GM19099 (cell line): ENCODE data around the gene PRR16.

Source experiments
- POLR2A ChIP-seq: IDR thresholded peaks from 3 replicates; pipeline ENCODE4 v1.6.1; 2011; ENCODE audit warnings: low read depth; ENCODE audit not compliant: insufficient read length; ENCODE audit errors: extremely low read depth

The PRR16 gene

GRCh38 chr5:120502531-120502930 lies 38.4 kb downstream of the PRR16 start:
- no peak for TF ChIP-seq POLR2A

GRCh38 chr5:120503341-120503740 lies 39.2 kb downstream of the PRR16 start:
- TF ChIP-seq POLR2A: no peak

- no peak for TF ChIP-seq POLR2A
These were observed 40.0 kb downstream of the PRR16 start for GRCh38 chr5:120504057-120504456.

- TF ChIP-seq POLR2A: no peak
These were observed 43.1 kb downstream of the PRR16 start for GRCh38 chr5:120507197-120507596.

GRCh38 chr5:120507800-120508463 lies 43.8 kb downstream of the PRR16 start:
- TF ChIP-seq POLR2A: no peak

- TF ChIP-seq POLR2A: no peak
These were observed 45.0 kb downstream of the PRR16 start for GRCh38 chr5:120509053-120509452.

GRCh38 chr5:120510098-120510637 lies 46.1 kb downstream of the PRR16 start:
- no peak for TF ChIP-seq POLR2A

DNA sequence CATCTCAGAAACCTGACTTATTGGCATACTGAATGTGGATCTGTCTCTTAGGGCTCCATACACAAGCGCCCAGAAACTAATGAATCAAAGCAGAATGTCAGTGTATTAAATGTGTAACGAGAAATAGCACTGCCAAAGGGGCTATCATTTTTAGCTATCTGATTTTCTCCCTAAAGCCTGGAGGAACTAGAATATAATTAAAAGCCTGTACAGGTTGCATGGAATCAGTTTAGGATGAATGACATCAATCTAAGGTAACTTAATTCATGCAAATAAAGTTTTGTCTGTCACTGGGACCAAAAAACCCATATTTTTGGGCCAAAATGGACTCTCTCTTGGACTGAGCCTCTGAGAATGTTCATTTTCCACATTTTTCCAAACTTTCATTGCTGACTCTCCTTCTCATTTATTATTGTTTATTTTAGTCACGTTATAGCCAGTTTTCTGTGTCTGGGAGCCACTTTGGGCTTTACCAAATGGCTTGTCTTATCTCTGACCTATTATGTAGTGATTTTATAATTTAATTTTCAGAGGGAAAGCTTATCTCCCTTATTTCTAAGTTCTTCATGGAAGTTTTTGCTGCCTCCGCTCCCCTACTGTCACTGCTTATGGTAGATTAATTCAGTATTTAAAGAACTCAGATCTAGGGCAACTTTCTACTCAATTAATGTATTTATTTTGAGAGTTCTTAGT lies 47.0 kb downstream of the PRR16 start:
- TF ChIP-seq POLR2A: no peak

GRCh38 chr5:120512068-120512467 lies 48.0 kb downstream of the PRR16 start:
- TF ChIP-seq POLR2A: no peak

- no peak for TF ChIP-seq POLR2A
These were observed 48.9 kb downstream of the PRR16 start for GRCh38 chr5:120512791-120513650.

GRCh38 chr5:120516805-120517204 lies 52.7 kb downstream of the PRR16 start:
- no peak for TF ChIP-seq POLR2A

DNA sequence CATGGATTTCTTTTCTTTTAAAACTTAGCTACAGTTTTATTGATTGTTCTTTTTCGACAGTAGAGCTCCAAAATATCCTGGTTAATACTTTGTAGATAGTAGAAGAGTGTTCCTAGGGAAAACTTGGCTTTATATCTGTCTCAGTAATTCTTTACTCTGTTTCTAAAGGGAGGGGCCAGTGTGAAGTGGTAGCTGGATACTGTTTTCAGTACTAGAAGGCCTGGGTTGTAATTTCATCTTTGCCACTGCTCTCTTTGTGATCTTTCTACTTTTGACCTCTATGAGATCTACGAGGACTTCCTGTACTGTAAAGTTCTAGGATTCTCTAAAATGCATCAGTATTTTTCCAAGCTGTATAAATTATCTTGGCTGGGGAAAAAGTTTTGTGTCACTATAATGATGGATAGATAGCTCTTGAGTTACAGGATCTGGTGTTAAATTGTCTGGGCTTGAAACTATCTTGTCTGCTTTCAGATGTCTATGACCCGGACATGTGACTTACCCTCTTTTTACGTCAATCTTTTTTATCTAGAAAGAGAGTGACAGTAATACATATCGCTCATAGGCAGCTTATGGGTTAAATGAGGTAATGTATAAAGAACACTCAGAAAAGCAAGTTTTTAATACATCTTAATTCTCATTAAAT lies 53.6 kb downstream of the PRR16 start:
- TF ChIP-seq POLR2A: no peak

GRCh38 chr5:120518581-120518980 lies 54.5 kb downstream of the PRR16 start:
- TF ChIP-seq POLR2A: no peak

DNA sequence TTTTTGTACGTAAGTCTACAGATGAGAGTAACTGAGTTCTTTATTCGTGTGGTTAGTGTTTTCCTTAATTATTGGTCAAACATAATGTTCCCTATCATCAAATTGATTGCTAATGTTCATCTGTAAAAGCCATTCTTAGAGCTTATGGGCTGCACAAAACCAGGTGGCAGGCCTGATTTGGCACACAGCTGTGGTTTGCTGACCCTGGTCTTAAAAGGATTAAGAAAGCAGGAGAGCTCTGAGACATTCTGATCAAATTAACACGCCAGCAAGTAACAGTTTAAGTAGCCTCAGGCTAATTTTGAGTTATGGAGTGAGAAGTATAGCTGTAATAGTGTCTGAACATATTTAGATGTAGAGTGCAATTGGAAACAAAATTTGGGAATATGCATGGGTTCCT lies 63.2 kb downstream of the PRR16 start:
- TF ChIP-seq POLR2A: no peak

- TF ChIP-seq POLR2A: no peak
These were observed 64.5 kb downstream of the PRR16 start for GRCh38 chr5:120528609-120529008.
